Pancreas (tissue), 10 donors: ENCODE measurements around the gene PDIA2. TPM values are rescaled to one million over a fixed set of nuclear protein-coding genes. Genes with fewer than 3 reads are reported as not detected.
A peak's percentile ranks its signal among the peaks of the same experiment; 100 is the strongest.

ENCODE experiments used
- ATAC-seq, 4 donors: fragments of 200-7000 bp; cut with Tn5 transposase; one replicate each; pipeline versions ENCODE4 v1.8.0 to v1.9.1; 2020; ENCODE audit warnings: mild to moderate bottlenecking in 4 of 4, moderate library complexity in 4 of 4
- DNase-seq, 6 donors: peaks; one replicate each; pipeline ENCODE4 v3.0.0-alpha.2; 2020
- FAIRE-seq: peaks from 2 replicates; lab custom pipeline; 2012; peaks lifted over from hg19 to GRCh38; lab: Jason Lieb, UNC
- H3K27ac ChIP-seq, 4 donors: fragments of 200-600 bp; sonication (generic); 1 replicate in 3 of 4; 2 replicates in 1 of 4; pipeline versions ENCODE4 v1.5.0 to v1.8.0; 2020
- H3K27me3 ChIP-seq, 4 donors: fragments of 200-600 bp; one replicate each; pipeline ENCODE4 v1.8.0; 2021
- H3K36me3 ChIP-seq, 3 donors: fragments of 200-600 bp; sonication (generic) in 1 of 3; one replicate each; pipeline versions ENCODE4 v1.5.0 to v1.8.0; 2020 to 2021
- H3K4me1 ChIP-seq, 3 donors: fragments of 200-600 bp; one replicate each; pipeline ENCODE4 v1.8.0; 2021
- H3K4me3 ChIP-seq, 4 donors: fragments of 200-600 bp; sonication (generic) in 2 of 4; one replicate each; pipeline versions ENCODE4 v1.5.0 to v1.8.0; 2020 to 2021
- H3K9me3 ChIP-seq, 4 donors: fragments of 200-600 bp; one replicate each; pipeline ENCODE4 v1.8.0; 2021
- CTCF ChIP-seq, 4 donors: fragments of 200-600 bp; sonication (generic) in 3 of 4; IDR thresholded peaks; one replicate each; pipeline versions ENCODE4 v1.5.0 to v1.8.0; 2021; ENCODE audit warnings: antibody characterized with exemption in 4 of 4
- WGBS, 2 donors: extraction: QIAGEN DNeasy Blood & Tissue Kit; methylation state at CpG; one replicate each; pipeline ENCODE4 v1.1.7; 2013; 5-methylcytosine and 5-hydroxymethylcytosine counted together
- intact Hi-C, 3 donors: fragments of 100-400 bp; cut with DNase I; formaldehyde crosslinking; loops; one replicate each; pipeline versions ENCODE4 v1.11.1 to v1.14.2; 2022
- polyA plus RNA-seq, 2 donors: library from polyadenylated mRNA; stranded (reverse); fragments of 200-250 nt; gene quantifications; one replicate each; pipeline ENCODE4 v1.2.3, GENCODE V29; 2013
- total RNA-seq, 6 donors: library from RNA; stranded (reverse); fragmentation: NEBNext Ultra II Directional in 4 of 6; extraction: Animal tissue kit (Norgen Biotek cat#: 25700) in 4 of 6; gene quantifications; one replicate each; pipeline versions ENCODE4 v1.2.1 to v1.2.4, GENCODE V29; 2021 to 2023
- donor health status: healthy with polysubstance abuse.
- donor health status: DM: no; HTN: no; CAD: no; lungs with moderate emphysema.
- donor health status: DM: no; HTN: no; CAD: no.
- donor health status: control.
- donor health status: control.
- donor health status: Bipolar disorder and iron deficiency.
- donor health status: DM: yes; HTN: yes; CAD: no.
- donor health status: DM: no; HTN: no; CAD: no.
- donor health status: DM: no; HTN: no; CAD: no.
- donor health status: DM: yes; HTN: yes; CAD: no.

Gene PDIA2
- total and polyA plus RNA-seq, 8 donors = 13.0 to 3,084 (median 1,145) TPM

- intact Hi-C loops = no loop called here
- 93 to 96% methylated on average over 28 to 32 of the region's 32 CpGs for WGBS, 2 donors
- no peak for ATAC-seq
- Histone ChIP-seq H3K36me3 (peaks cover 0 to 9% (median 0%) of the 10 kb centered on the region in 3 donors), H3K27me3 (no peaks in the 10 kb centered on the region), H3K9me3 (no peaks in the 10 kb centered on the region), H3K27ac (no peak overlapping the region), H3K4me1 (no peaks in the 10 kb centered on the region), H3K4me3 (no peak overlapping the region)
- DNase-seq = peak in 2 of 6 donors; percentile 27 to 68
- FAIRE-seq = no peak
- TF ChIP-seq CTCF (IDR thresholded peaks at IDR 0.05) = no peak
These were observed 10.2 kb downstream of the PDIA2 start for GRCh38 chr16:293043-293775.

GRCh38 chr16:296276-296675 lies 13.3 kb downstream of the PDIA2 start:
- no peaks in the 10 kb centered on the region for H3K27me3 ChIP-seq
- no peak for TF ChIP-seq CTCF (IDR thresholded peaks at IDR 0.05)
- no peak overlapping the region for H3K4me3 ChIP-seq
- no peak for FAIRE-seq
- intact Hi-C loops = no loop called here
- 93 to 97% methylated on average over 14 of the region's 14 CpGs for WGBS, 2 donors
- peaks cover 0 to 6% (median 0%) of the 10 kb centered on the region in 3 donors for H3K36me3 ChIP-seq
- H3K9me3 ChIP-seq = no peaks in the 10 kb centered on the region
- no peaks in the 10 kb centered on the region for H3K4me1 ChIP-seq
- peak in 1 of 6 donors; percentile 67 for DNase-seq
- ATAC-seq = no peak
- H3K27ac ChIP-seq = no peak overlapping the region

DNA sequence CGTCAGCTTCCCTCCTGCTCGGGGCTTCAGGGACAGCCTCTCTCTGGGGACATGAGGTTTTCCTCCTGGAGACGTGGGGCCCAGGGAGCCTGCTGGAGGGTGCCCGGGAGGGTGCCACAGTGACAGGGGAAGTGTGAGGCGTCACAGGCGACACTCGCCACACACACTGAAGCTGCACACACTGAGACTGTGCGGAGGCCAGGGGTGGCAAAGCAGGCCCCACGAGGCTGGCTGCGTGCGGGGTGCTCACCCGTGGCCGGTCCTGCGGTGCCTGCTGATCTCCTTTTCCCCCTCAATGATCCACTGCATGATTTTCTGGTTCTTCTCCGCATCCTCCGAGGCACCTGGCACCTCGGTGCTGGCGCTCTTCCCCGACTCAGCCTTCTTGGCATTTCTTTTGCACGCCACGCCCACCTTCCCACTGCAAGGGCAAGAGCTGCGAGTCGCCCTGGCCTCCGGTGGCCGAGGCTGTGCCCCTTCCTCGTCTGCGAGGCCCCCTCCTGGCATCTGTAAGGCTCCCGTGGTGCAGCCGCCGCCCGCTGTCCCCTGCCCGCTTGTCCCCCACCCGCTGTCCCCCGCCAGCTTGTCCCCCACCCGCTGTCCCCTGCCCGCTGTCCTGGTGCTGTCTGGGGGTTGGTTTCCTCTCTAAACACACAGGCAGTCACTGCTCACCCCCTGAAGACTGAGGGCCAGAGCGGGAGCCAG lies 14.0 kb downstream of the PDIA2 start:
- no peaks in the 10 kb centered on the region for H3K9me3 ChIP-seq

GRCh38 chr16:297832-298231 lies 14.9 kb downstream of the PDIA2 start:
- no peak for TF ChIP-seq CTCF (IDR thresholded peaks at IDR 0.05)
- peaks cover 0 to 6% (median 0%) of the 10 kb centered on the region in 3 donors for H3K36me3 ChIP-seq
- H3K9me3 ChIP-seq = no peaks in the 10 kb centered on the region
- H3K4me1 ChIP-seq = no peaks in the 10 kb centered on the region
- FAIRE-seq = no peak
- 92 to 94% methylated on average over 31 to 32 of the region's 32 CpGs for WGBS, 2 donors
- no peak overlapping the region for H3K27ac ChIP-seq
- no peak for ATAC-seq
- peak in 2 of 6 donors; percentile 49 to 75 for DNase-seq
- no peaks in the 10 kb centered on the region for H3K27me3 ChIP-seq
- no peak overlapping the region for H3K4me3 ChIP-seq
- intact Hi-C loops = no loop called here

More for the DNA sequence above, 14.0 kb downstream of the PDIA2 start:
- Histone ChIP-seq H3K4me1 (no peaks in the 10 kb centered on the region), H3K27me3 (no peaks in the 10 kb centered on the region), H3K27ac (no peak overlapping the region), H3K4me3 (no peak overlapping the region), H3K36me3 (peaks cover 0 to 6% (median 0%) of the 10 kb centered on the region in 3 donors)
- WGBS, 2 donors = 91 to 93% methylated on average over 35 to 37 of the region's 37 CpGs
- FAIRE-seq (no peak), DNase-seq (peak in 2 of 6 donors; percentile 25 to 67), ATAC-seq (no peak)
- intact Hi-C loops = no loop called here
- TF ChIP-seq CTCF (IDR thresholded peaks at IDR 0.05) = no peak
